HL-60 (cell line): ENCODE results near the gene NEK8.

Experiments
- DNase-seq, 2 experiments: peaks; one replicate each; pipeline ENCODE4 v3.0.0-alpha.2; 2010 to 2020; ENCODE audit warnings: low read depth in 1 of 2, low spot score in 1 of 2
- H3K27ac ChIP-seq: fragments of 250-450 bp; sonication (Bioruptor Pico); replicated peaks from 2 replicates; pipeline ENCODE4 v1.5.1; 2020; ENCODE audit warnings: mild to moderate bottlenecking, moderate library complexity
- H3K27me3 ChIP-seq: fragments of 250-450 bp; sonication (Bioruptor Pico); 2 replicates; pipeline ENCODE4 v1.5.1; 2021; ENCODE audit warnings: mild to moderate bottlenecking, moderate library complexity; ENCODE audit not compliant: insufficient read depth, poor library complexity, severe bottlenecking
- H3K4me3 ChIP-seq: replicated peaks from 2 replicates; pipeline ENCODE4 v1.5.1; 2011; ENCODE audit warnings: mild to moderate bottlenecking, control low read depth, low read length; ENCODE audit not compliant: insufficient read depth
- CTCF ChIP-seq: IDR thresholded peaks from one replicate; pipeline ENCODE4 v1.5.1; 2011; ENCODE audit warnings: low read length, control low read depth, inconsistent platforms; ENCODE audit not compliant: insufficient read depth
- GABPA ChIP-seq: IDR thresholded peaks from 2 replicates; pipeline ENCODE4 v1.6.1; 2012; ENCODE audit warnings: low read depth
- POLR2AphosphoS5 ChIP-seq: IDR thresholded peaks from 2 replicates; pipeline ENCODE4 v1.6.1; 2012; ENCODE audit warnings: low read depth
- SPI1 ChIP-seq: IDR thresholded peaks from 2 replicates; pipeline ENCODE4 v1.6.1; 2012; ENCODE audit warnings: low read depth, mild to moderate bottlenecking, borderline replicate concordance
- TF ChIP-seq, protein P1 (sequence below): IDR thresholded peaks from 2 replicates; pipeline ENCODE4 v1.6.1; 2012; ENCODE audit warnings: low read depth; ENCODE audit not compliant: insufficient replicate concordance

Gene NEK8

GRCh38 chr17:28756049-28756804 is 27.6 kb downstream of the NEK8 start:
- H3K4me3 ChIP-seq, result no peak overlapping the region
- H3K27me3 ChIP-seq, result no peaks in the 10 kb centered on the region
- H3K27ac ChIP-seq, result no peak overlapping the region
- no peak for DNase-seq
- TF ChIP-seq SPI1 (no peak), GABPA (no peak), CTCF (no peak), POLR2AphosphoS5 (no peak)
- TF ChIP-seq, protein P1, sequence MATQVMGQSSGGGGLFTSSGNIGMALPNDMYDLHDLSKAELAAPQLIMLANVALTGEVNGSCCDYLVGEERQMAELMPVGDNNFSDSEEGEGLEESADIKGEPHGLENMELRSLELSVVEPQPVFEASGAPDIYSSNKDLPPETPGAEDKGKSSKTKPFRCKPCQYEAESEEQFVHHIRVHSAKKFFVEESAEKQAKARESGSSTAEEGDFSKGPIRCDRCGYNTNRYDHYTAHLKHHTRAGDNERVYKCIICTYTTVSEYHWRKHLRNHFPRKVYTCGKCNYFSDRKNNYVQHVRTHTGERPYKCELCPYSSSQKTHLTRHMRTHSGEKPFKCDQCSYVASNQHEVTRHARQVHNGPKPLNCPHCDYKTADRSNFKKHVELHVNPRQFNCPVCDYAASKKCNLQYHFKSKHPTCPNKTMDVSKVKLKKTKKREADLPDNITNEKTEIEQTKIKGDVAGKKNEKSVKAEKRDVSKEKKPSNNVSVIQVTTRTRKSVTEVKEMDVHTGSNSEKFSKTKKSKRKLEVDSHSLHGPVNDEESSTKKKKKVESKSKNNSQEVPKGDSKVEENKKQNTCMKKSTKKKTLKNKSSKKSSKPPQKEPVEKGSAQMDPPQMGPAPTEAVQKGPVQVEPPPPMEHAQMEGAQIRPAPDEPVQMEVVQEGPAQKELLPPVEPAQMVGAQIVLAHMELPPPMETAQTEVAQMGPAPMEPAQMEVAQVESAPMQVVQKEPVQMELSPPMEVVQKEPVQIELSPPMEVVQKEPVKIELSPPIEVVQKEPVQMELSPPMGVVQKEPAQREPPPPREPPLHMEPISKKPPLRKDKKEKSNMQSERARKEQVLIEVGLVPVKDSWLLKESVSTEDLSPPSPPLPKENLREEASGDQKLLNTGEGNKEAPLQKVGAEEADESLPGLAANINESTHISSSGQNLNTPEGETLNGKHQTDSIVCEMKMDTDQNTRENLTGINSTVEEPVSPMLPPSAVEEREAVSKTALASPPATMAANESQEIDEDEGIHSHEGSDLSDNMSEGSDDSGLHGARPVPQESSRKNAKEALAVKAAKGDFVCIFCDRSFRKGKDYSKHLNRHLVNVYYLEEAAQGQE, result no peak

GRCh38 chr17:28758411-28759121 is 30.0 kb downstream of the NEK8 start:
- Histone ChIP-seq H3K4me3 (no peak overlapping the region), H3K27ac (no peak overlapping the region), H3K27me3 (no peaks in the 10 kb centered on the region)
- no peak for TF ChIP-seq SPI1
- no peak for TF ChIP-seq CTCF
- TF ChIP-seq GABPA, result no peak
- no peak for DNase-seq

DNA sequence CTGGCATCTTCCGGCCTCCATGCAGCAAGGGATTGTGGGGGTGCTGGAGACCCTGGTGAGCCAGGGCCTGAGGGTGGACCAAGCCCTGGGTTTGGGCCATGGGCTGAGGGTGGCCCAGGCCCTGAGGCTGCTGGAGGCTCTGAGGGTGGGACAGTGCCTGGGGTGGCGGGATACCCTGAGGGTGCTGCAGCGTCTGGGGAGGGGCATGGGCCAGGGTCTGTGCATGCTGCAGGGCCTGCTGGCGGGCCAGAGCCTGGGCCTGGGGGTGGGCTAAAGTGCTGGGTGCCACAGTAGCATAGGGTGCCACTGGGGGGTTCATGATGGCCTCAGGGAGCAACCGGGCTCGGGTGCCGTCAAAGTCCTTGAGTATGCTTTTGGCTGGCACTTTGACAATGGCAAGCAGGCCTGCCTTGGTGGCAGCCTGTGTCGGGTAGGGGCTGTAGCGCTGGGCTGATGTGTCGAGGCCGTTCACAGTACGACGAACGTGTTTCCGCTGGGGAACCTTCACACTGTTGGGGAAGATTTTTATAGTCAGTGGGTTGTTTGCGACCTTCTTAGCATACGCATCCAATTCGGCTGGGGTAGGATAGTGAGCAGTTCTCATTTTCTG is 30.8 kb downstream of the NEK8 start:
- Histone ChIP-seq H3K27ac (no peak overlapping the region), H3K27me3 (no peaks in the 10 kb centered on the region), H3K4me3 (no peak overlapping the region)
- TF ChIP-seq SPI1 (no peak), GABPA (no peak), POLR2AphosphoS5 (no peak), CTCF (no peak)
- TF ChIP-seq, protein P1, result no peak
- DNase-seq, result no peak
